HG02970 (cell line): Measurements from ENCODE around the gene FAM133A.

Experiments
- ATAC-seq: cut with Tn5 transposase; IDR thresholded peaks from one replicate; pipeline ENCODE4 v1.9.1; 2021; ENCODE audit warnings: mild to moderate bottlenecking, moderate library complexity, moderate number of reproducible peaks; ENCODE audit not compliant: unreplicated experiment, low FRiP score

FAM133A gene

GRCh38 chrX:93673869-93674271 lies at the start of gene FAM133A:
Gene FAM133A (plus strand): TSS chrX:93674206. CDS start chrX:93709420, 35,214 bp downstream.
- ATAC-seq, result no peak

DNA sequence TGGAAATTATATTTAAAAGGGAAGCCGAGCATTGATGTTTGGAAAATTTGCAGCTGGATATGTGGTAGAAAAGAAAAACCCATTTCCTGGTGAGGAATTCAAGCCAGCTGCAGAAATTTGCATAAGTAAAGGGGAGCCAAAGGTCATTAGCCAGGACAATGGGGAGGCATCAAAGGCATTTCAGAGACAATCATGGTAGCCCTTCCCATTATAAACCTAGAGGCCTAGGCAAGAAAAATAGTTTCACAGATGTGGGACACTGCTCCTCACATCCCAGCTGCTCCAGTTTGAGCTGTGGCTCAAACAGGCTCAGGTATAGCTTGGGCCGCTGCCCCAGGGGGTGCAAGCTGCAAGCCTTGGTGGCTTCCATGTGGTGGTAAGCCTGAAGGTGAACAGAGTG lies 36.4 kb upstream of the FAM133A start:
- no peak for ATAC-seq

DNA sequence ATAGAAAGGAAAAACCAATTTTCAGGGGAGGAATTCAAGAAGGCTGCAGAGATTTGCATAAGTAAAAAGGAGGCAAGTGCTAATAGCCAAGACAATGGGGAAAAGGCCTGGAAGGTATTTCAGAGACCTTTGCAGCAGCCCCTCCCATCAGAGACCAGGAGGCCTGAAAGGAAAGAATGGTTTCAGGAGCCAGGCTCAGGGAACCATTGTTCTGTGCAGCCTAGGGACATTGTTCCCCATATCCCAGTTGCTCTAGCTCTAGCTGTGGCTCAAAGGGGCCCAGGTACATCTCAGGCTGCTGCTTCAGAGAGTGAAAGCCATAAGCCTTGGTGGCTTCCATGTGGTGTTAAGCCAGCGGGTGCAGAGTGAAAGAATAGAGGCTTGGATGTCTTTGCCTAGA lies 24.6 kb upstream of the FAM133A start:
- no peak for ATAC-seq

DNA sequence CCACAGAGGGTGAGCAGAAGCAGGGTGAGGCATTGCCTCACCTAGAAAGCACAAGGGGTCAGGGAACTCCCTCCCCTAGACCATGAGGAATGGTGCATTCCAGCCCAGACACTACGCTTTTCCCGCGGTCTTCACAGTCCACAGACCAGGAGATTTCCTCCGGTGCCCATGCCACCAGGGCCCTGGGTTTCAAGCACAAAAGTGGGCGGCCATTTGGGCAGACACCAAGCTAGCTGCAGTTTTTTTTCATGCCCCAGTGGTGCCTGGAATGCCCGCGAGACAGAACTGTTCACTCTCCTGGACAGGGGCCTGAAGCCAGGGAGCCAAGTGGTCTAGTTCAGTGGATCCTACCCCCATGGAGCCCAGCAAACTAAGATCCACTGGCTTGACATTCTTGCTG lies 13.4 kb upstream of the FAM133A start:
- no peak for ATAC-seq

GRCh38 chrX:93673056-93673868 lies 744 bp upstream of the FAM133A start, which contains the start of gene NAP1L3:
Gene NAP1L3 (minus strand): TSS chrX:93673578. CDS start chrX:93673304, 274 bp downstream.
- no peak for ATAC-seq

DNA sequence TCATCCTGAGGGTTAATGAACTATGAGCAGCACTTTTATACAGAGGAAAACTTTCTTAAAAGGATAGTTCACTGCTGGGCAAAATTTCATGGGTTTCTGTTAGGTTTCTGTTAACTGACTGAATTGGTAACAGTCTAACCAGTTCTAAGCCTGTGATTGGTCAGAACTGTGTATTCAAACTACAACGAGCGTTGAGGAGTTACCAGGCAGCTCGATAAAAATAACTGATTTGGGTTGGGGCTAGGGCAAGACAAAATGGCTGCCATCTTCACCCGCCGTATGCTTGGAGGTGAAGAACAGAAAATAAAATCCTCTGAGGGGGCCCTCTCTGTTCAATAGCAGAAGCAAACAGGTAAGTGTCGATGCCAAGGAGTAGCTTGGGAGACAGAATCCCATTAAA lies 22.0 kb downstream of the FAM133A start:
- no peak for ATAC-seq

GRCh38 chrX:93703701-93704100 lies 29.7 kb downstream of the FAM133A start:
- no peak for ATAC-seq

GRCh38 chrX:93711076-93711475 lies 37.1 kb downstream of the FAM133A start:
- no peak for ATAC-seq

DNA sequence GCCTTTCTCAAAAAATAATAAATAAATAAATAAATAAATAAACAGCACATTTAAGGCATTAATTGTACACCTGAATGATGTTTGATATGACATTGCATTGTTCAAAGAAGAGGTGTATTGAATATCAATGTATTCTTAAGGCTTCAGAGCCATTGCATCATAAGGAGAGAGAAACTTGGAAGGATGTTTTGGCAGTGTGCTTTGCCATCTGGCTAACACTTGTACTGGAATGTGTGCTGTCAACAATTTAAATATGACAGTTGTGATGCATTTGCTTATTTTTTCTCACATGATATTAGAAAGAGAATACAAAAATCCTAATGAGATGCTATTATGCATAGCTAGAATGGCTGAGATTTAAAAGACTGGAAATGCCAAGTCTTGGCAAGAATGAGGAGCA lies 67.8 kb downstream of the FAM133A start:
- ATAC-seq, result no peak

- ATAC-seq, result no peak
Observed at GRCh38 chrX:93760163-93760562, 86.2 kb downstream of the FAM133A start.
